WTC11 (cell line): Measurements from ENCODE around the gene ING5.

ENCODE experiments used
- ATF1 ChIP-seq: sonication (generic); formaldehyde crosslinking; IDR thresholded peaks from 2 replicates; pipeline ENCODE4 v1.8.1; 2023; ENCODE audit warnings: mild to moderate bottlenecking, moderate library complexity, missing genetic modification reagents
- NFE2L1 ChIP-seq: sonication (generic); formaldehyde crosslinking; IDR thresholded peaks from 2 replicates; pipeline ENCODE4 v1.8.1; 2023; ENCODE audit warnings: missing genetic modification reagents
- OVOL2 ChIP-seq: fragments of 250-450 bp; sonication (Bioruptor Pico); IDR thresholded peaks from 2 replicates; pipeline ENCODE4 v1.9.0; 2021; ENCODE audit warnings: mild to moderate bottlenecking, borderline replicate concordance
- SMAD3 ChIP-seq: sonication (generic); formaldehyde crosslinking; IDR thresholded peaks from 2 replicates; pipeline ENCODE4 v1.8.0; 2022; ENCODE audit warnings: missing genetic modification reagents, mild to moderate bottlenecking, borderline replicate concordance
- ZNF317 ChIP-seq: sonication (generic); formaldehyde crosslinking; IDR thresholded peaks from 2 replicates; pipeline ENCODE4 v1.8.1; 2023; ENCODE audit warnings: low read depth, mild to moderate bottlenecking, moderate library complexity, missing genetic modification reagents, borderline replicate concordance
- TF ChIP-seq, protein P1 (sequence below): fragments of 200-600 bp; IDR thresholded peaks from 2 replicates; pipeline ENCODE4 v1.8.0; 2022; ENCODE audit warnings: antibody characterized with exemption
- TF ChIP-seq, protein P2 (sequence below): sonication (generic); formaldehyde crosslinking; IDR thresholded peaks from 2 replicates; pipeline ENCODE4 v1.8.1; 2022; ENCODE audit warnings: low read depth, missing genetic modification reagents, borderline replicate concordance
- TF ChIP-seq, protein P3 (sequence below): sonication (generic); formaldehyde crosslinking; IDR thresholded peaks from 2 replicates; pipeline ENCODE4 v1.8.0; 2022; ENCODE audit warnings: mild to moderate bottlenecking, missing genetic modification reagents

DNA sequence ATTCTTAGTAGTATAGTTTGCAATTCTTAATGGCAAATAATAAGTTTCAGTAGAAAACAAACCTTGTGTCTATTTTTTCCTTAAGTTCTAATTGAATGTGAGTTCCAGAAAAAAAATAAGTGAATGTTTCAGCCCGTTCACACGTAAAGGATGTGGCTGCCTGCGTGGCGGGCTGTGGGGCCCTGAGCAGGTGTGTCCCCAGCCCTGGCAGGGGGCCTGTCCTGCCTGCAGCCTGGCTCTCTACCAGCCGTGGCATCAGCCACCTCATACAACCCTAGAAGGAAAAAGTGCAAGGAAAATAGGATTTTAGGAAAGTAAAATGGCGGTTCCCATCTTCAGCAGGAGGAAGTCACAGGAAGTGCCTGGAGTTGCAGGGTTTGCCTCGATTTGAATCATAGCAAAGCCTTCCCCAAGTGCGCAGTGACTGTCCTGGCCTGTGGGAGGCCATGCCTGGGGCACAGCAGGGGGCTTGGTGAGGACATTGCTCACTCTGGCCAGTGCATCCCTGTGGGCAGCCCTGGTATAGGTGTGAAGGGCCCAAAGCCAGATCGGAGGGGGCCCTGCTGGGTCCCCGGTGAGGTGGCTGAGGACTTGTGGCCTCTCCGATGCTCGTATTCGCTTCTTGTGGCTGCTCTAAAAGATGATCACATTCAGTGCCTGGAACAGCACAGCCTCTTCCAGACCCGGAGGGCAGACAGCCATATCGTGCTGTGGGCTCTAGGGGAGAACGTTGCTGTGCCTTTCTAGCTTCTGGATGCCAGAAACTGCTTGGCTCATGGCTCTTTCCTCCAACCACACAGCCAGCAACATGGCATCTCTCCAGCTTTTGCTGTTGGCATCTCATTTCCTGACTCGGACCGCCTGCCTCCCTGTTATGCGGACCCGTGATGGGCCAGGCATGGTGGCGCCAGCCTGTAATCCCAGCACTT is 27.8 kb upstream of the ING5 start:
- TF ChIP-seq, protein P1, sequence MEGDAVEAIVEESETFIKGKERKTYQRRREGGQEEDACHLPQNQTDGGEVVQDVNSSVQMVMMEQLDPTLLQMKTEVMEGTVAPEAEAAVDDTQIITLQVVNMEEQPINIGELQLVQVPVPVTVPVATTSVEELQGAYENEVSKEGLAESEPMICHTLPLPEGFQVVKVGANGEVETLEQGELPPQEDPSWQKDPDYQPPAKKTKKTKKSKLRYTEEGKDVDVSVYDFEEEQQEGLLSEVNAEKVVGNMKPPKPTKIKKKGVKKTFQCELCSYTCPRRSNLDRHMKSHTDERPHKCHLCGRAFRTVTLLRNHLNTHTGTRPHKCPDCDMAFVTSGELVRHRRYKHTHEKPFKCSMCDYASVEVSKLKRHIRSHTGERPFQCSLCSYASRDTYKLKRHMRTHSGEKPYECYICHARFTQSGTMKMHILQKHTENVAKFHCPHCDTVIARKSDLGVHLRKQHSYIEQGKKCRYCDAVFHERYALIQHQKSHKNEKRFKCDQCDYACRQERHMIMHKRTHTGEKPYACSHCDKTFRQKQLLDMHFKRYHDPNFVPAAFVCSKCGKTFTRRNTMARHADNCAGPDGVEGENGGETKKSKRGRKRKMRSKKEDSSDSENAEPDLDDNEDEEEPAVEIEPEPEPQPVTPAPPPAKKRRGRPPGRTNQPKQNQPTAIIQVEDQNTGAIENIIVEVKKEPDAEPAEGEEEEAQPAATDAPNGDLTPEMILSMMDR: no peak
- TF ChIP-seq OVOL2 (CRISPR knock-in tag) (no peak), ATF1 (no peak), SMAD3 (CRISPR knock-in tag) (0 out of 2 replicates have a peak, but pooled peaks have one; percentile 53), NFE2L1 (CRISPR knock-in tag) (no peak), ZNF317 (CRISPR knock-in tag) (no peak)
- TF ChIP-seq, protein P2, sequence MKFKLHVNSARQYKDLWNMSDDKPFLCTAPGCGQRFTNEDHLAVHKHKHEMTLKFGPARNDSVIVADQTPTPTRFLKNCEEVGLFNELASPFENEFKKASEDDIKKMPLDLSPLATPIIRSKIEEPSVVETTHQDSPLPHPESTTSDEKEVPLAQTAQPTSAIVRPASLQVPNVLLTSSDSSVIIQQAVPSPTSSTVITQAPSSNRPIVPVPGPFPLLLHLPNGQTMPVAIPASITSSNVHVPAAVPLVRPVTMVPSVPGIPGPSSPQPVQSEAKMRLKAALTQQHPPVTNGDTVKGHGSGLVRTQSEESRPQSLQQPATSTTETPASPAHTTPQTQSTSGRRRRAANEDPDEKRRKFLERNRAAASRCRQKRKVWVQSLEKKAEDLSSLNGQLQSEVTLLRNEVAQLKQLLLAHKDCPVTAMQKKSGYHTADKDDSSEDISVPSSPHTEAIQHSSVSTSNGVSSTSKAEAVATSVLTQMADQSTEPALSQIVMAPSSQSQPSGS (CRISPR knock-in tag): no peak
- TF ChIP-seq, protein P3, sequence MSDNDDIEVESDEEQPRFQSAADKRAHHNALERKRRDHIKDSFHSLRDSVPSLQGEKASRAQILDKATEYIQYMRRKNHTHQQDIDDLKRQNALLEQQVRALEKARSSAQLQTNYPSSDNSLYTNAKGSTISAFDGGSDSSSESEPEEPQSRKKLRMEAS: no peak
